Endothelial cell (in vitro differentiated cells): ENCODE data around the gene PBX2. TPM values are rescaled to one million over a fixed set of nuclear protein-coding genes. Genes with fewer than 3 reads are reported as not detected.
"Not testable (repeated sequence)": the region's sequence is repeated elsewhere in the genome, so short reads cannot be mapped to it uniquely, and the experiment has no call there.

Source experiments
- DNase-seq: peaks from one replicate; pipeline ENCODE4 v3.0.0; 2021; ENCODE audit warnings: low spot score
- H3K27ac Mint-ChIP-seq: one replicate; pipeline ENCODE4 v1.8.0; 2021; ENCODE audit warnings: mixed read lengths, inconsistent platforms; ENCODE audit not compliant: unreplicated experiment
- H3K27me3 Mint-ChIP-seq: one replicate; pipeline ENCODE4 v1.8.0; 2021; ENCODE audit warnings: mild to moderate bottlenecking, moderate library complexity, mixed read lengths, inconsistent platforms; ENCODE audit not compliant: unreplicated experiment
- H3K36me3 Mint-ChIP-seq: one replicate; pipeline ENCODE4 v1.8.0; 2021; ENCODE audit warnings: mild to moderate bottlenecking, low read depth, mixed read lengths, inconsistent platforms; ENCODE audit not compliant: unreplicated experiment
- H3K4me1 Mint-ChIP-seq: one replicate; pipeline ENCODE4 v1.8.0; 2021; ENCODE audit warnings: mild to moderate bottlenecking, mixed read lengths, inconsistent platforms; ENCODE audit not compliant: unreplicated experiment
- H3K4me3 Mint-ChIP-seq: one replicate; pipeline ENCODE4 v1.8.0; 2021; ENCODE audit warnings: mild to moderate bottlenecking, mixed read lengths, inconsistent platforms; ENCODE audit not compliant: unreplicated experiment
- H3K9me3 Mint-ChIP-seq: one replicate; pipeline ENCODE4 v1.8.0; 2021; ENCODE audit warnings: mixed read lengths, inconsistent platforms; ENCODE audit not compliant: unreplicated experiment
- total RNA-seq: library from RNA; stranded (reverse); fragmentation: NEBNext Ultra II Directional; extraction: Animal tissue kit (Norgen Biotek cat#: 25700); gene quantifications from one replicate; pipeline ENCODE4 v1.2.1, GENCODE V29; 2021; ENCODE audit not compliant: unreplicated experiment
- TF ChIP-seq, protein P1 (sequence below): fragments of 200-600 bp; sonication (generic); IDR thresholded peaks from one replicate; pipeline ENCODE4 v1.5.0; 2021; ENCODE audit warnings: antibody characterized with exemption; ENCODE audit not compliant: unreplicated experiment

PBX2 gene
- total RNA-seq, 1 donor from 2014 or later = 308 TPM

DNA sequence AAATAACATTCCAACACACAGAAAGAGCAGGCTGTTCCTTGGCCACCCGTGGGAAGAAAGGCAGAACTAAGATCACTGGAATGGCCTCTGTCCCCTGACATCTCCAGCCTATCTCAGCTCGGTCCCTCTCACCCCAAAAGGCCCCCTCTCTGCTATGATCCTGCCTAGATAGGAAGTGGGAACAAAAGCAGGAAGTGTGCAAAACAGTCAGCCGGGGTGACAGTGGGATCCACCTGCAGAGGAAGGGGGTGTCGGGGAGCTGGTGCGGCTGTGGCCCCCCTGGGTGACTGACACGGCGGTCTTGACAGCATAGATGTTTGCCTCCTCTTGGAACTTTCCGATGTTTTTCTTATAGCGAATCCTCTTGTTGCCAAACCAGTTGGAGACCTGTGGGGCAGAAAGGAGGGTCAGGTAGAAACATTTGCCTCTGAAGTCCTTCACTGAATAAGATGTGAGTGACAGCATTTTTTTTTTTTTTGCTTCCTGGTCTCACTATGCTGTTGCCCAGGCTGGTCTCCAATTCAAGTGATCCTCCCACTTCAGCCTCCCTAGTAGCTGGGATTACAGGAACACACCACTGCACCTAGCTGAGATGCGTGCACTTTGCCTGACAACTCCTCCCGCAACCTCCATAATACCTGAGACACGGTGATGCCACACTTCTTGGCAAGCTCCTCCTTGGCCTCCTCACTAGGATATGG lies 2.8 kb downstream of the PBX2 start:
- DNase-seq = no peak
- peak overlapping the region; percentile 91 for H3K27ac Mint-ChIP-seq
- peak overlapping the region; percentile 87 for H3K4me3 Mint-ChIP-seq
- H3K27me3 Mint-ChIP-seq = peaks cover 14% of the 10 kb centered on the region
- TF ChIP-seq, protein P1, sequence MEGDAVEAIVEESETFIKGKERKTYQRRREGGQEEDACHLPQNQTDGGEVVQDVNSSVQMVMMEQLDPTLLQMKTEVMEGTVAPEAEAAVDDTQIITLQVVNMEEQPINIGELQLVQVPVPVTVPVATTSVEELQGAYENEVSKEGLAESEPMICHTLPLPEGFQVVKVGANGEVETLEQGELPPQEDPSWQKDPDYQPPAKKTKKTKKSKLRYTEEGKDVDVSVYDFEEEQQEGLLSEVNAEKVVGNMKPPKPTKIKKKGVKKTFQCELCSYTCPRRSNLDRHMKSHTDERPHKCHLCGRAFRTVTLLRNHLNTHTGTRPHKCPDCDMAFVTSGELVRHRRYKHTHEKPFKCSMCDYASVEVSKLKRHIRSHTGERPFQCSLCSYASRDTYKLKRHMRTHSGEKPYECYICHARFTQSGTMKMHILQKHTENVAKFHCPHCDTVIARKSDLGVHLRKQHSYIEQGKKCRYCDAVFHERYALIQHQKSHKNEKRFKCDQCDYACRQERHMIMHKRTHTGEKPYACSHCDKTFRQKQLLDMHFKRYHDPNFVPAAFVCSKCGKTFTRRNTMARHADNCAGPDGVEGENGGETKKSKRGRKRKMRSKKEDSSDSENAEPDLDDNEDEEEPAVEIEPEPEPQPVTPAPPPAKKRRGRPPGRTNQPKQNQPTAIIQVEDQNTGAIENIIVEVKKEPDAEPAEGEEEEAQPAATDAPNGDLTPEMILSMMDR = no peak
- peaks cover 27% of the 10 kb centered on the region for H3K36me3 Mint-ChIP-seq
- H3K4me1 Mint-ChIP-seq = peaks cover 59% of the 10 kb centered on the region
- H3K9me3 Mint-ChIP-seq = no peaks in the 10 kb centered on the region

DNA sequence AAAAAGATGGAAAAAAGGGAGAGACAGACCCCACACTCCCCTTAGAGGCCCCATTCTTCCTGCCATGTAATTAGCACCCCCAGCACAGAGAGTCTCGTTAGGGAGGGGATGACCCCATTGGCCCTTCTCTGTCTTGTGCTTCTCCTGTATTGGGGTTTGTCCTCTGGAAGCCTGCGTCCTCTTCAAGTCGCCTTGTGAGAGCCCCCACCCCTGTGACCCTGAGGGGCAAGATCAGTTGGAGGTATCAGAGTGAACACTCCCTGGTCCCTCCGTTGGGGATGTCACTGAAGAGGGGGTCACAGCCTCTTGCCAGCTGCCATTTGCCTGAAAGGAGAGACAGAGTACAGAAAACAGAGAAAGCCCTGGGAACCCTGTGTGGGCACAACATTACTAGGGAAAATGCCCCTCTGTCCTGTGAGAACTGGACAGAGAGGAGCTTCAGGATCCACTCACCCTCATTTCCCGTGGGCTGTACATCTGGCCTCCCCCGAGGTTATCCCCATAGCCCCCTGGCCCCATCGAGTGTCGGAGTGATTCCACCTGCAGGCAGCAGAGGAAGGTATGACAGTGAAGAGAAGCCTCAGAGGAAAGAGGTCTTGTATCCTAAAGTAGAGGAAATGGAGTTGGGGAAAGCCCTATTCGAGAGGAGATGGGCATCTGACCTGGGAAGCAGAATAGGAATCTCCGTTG lies 3.7 kb downstream of the PBX2 start:
- H3K9me3 Mint-ChIP-seq, DNase-seq: not testable (repeated sequence)
- peak overlapping the region; percentile 84 for H3K27ac Mint-ChIP-seq
- peaks cover 11% of the 10 kb centered on the region for H3K27me3 Mint-ChIP-seq
- peaks cover 52% of the 10 kb centered on the region for H3K4me1 Mint-ChIP-seq
- peaks cover 27% of the 10 kb centered on the region for H3K36me3 Mint-ChIP-seq
- peak overlapping the region; percentile 87 for H3K4me3 Mint-ChIP-seq

DNA sequence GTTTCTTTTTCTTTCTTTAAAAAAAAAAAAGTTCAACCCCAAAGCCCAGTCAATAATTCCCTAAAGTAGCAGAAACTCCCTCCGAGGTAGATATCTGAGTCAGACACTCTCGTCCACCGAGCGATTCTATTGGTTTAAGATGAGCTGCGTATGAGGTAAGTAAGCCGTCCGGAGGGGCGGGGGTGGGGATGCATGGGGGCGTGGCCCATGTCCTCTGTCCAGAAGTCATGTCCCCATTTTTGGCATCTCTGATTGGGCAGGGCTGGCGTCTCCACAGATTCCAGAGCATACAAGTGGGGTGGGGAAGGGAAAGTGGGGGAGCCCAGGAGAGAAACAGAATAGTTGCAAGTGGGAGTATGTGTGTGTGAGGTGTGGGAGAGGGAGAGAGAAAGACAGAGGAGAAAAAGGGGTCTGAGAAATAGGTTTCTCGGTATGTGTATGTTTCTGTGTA lies 4.3 kb downstream of the PBX2 start:
- Mint-ChIP-seq H3K4me1 (peaks cover 53% of the 10 kb centered on the region), H3K27ac (peak overlapping the region; percentile 84), H3K27me3 (peaks cover 14% of the 10 kb centered on the region), H3K36me3 (peaks cover 27% of the 10 kb centered on the region), H3K4me3 (peak overlapping the region; percentile 87)
- DNase-seq, H3K9me3 Mint-ChIP-seq: not testable (repeated sequence)

DNA sequence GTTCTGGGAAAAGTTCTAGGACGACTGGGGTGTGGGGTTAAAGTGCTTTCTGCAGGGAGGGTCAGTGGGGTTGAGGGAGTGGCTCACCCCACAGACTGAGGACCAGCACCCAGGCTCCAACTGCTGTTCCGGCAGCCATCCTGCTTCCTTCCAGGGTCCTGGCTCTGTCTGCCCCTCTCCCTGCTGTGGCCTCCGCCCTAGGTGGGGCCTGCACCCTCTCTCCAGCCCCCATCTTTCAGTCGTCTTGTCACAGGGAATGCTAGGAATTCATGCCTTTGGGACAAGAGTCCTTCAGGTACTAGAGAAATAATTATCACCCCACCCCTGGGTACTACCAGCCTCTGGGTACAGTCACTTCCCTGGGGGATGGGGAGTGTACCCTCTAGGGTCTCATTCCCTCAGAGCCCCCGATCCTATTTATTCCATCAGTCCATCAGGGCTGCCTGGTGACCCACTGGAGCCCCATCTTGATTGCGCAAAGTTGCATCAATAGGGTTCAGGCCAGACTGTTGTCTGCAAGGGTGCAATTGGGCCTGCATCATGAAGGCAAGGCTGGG lies 5.8 kb downstream of the PBX2 start, which contains the start of gene AGER:
TSS of gene AGER (minus strand) at position 170 of the 557 bp plus-strand sequence. CDS start at position 139, 31 bp downstream.
- TF ChIP-seq, protein P1 = no peak
- peaks cover 29% of the 10 kb centered on the region for H3K36me3 Mint-ChIP-seq
- H3K4me3 Mint-ChIP-seq = no peak within 1 kb of the TSS

DNA sequence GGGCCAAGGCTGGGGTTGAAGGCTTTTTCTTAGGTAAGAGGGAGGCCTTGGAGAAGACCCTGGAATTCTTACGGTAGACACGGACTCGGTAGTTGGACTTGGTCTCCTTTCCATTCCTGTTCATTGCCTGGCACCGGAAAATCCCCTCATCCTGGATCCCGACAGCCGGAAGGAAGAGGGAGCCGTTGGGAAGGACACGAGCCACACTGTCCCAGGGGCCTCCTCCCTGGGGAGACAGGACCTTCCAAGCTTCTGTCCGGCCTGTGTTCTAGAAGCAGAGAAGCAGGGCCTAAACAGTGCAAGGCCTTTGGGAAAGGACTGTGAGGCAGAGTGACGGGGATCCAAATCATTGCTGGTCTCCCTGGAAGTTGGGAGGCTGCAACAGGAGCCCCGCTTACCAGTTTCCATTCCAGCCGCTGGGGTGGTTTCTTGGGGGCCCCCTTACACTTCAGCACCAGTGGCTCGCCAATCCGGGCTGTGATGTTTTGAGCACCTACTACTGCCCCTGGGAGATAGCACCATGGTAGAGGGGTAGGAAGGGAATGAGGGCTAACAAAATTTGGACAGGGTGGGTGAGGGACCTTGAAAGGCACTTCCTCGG lies 6.4 kb downstream of the PBX2 start:
- Mint-ChIP-seq H3K27me3 (peaks cover 13% of the 10 kb centered on the region), H3K27ac (peak overlapping the region; percentile 65), H3K4me3 (no peak overlapping the region), H3K9me3 (no peaks in the 10 kb centered on the region), H3K4me1 (peaks cover 63% of the 10 kb centered on the region), H3K36me3 (peaks cover 28% of the 10 kb centered on the region)
- no peak for DNase-seq
- TF ChIP-seq, protein P1 = no peak

More for the DNA sequence above, 5.8 kb downstream of the PBX2 start, which contains the start of gene AGER:
- Mint-ChIP-seq H3K4me1 (peaks cover 63% of the 10 kb centered on the region), H3K27me3 (peaks cover 17% of the 10 kb centered on the region), H3K27ac (peak within 1 kb of the TSS; percentile 65), H3K9me3 (no peaks in the 10 kb centered on the region)
- DNase-seq = no peak
